Stimulated activated CD4-positive, alpha-beta T cell treated with anti-CD3 and anti-CD28 coated beads, Interleukin-2, amount 100 ng/mL, for 48 hours (primary cell): ENCODE results near the gene LGALS9.
"Not testable (repeated sequence)": the region's sequence is repeated elsewhere in the genome, so short reads cannot be mapped to it uniquely, and the experiment has no call there.

Source experiments
- DNase-seq, 2 donors: peaks; one replicate each; pipeline ENCODE4 v3.0.0-alpha.2; 2020

The LGALS9 gene

DNA sequence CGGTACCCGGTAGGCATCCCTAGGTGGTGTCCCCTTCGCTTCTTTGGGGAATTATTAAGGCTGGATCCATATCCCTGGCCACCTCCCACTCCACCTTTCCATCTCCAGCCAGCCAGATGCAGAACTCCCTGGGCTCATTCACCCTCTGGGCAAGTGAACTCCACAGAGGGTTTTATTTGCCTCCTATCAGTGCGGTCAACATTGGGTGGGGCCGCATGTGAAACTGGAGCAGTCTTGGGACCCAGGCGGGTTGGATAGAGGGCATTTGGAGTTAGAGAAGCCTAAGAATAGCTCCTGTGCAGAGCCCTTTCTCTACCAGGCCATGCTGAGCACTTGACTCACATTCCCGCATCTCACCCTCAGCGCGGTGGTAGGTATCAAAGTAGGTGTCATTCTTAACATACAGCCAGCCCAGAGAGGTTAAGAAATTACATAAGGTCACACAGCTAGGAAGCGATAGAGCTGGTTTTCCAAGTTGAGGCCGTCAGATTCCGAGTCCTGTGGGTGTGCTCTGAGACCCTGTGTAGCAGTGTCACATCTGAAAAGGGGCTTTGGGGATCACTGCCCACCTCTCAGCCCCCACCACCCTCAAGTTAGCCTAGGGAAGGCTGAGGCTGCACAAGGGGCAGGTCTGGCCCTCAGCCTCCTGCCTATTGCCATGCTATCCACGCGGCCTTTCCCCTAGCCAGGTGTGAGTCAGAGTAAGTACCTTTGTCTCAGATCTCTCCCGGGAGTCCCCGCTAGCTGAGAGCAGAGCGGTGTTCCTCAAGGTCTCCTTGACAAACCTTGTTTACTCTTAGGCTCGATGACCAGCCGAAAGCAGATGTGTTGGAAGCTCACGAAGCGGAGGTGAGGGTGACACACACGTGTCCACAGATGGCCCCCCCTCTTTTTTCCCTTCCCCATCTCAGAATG, 26.9 kb upstream of the LGALS9 start:
- DNase-seq, result no peak

DNA sequence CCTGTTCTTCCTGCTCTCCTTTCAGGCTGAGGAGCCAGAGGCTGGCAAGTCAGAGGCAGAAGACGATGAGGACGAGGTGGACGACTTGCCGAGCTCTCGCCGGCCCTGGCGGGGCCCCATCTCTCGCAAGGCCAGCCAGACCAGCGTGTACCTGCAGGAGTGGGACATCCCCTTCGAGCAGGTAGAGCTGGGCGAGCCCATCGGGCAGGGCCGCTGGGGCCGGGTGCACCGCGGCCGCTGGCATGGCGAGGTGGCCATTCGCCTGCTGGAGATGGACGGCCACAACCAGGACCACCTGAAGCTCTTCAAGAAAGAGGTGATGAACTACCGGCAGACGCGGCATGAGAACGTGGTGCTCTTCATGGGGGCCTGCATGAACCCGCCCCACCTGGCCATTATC, 25.6 kb upstream of the LGALS9 start:
- no peak for DNase-seq

DNA sequence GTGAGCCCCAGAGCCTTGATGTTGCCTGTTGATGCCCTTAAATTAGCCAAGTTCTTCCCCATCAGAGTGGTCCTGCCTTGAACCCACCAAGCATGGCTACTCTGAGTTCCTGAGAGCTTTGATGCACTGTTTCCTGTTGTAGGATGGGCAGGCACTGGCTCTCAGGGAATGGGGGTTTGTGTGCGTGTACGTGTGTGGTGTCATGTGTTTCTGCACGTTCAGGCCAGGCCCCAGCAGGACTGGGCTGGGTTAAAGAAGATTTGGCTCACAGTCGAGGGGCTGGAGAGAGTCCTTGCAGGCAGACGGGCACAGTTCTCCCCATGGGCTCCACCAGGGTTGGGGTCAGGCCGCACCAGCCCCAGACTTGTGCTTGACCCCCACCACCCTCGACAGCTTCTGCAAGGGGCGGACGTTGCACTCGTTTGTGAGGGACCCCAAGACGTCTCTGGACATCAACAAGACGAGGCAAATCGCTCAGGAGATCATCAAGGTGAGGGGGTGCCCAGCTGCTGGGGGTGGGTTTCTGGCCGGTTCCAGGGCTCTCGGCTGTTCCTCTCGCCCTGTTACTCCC, 23.4 kb upstream of the LGALS9 start:
- no peak for DNase-seq

DNA sequence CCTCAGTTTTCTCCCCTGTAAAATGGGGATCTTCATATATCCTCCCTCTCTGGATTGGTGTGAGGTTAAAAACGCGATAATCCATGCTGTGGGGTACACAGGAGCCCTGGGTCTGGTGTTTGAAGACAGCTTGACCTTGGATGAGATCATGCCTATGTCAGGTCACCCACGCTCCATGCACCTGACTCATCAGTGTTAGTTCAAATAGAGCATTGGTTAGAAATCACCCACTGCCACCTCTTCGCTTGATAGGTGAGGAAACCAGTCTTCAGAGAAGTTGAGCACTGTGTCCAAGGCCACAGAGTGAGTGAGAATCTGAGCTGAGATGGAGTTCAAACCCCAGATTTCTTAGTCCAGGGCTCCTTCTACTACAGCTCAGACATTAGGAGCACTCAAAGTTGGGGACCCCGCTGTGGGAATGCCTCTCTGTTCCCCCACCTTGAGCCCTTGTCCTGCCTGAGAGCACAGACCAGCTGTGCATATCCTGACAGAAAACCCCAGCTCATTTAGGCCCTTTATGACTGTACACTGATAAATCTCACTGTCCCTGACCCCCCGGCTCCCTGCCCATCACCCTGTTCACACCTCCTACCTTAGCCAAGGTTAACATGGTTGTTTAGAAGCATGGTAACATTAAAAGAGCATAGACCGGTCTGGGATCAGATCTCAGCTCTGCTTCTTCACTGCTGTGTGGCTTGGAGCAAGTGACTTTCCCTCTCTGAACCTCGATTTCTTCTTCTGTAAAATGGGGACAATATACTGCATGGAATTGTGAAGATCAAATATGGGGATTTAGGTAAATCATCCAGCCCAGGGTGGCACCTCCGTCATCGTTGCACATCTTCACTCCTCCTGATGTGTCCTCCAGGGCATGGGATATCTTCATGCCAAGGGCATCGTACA, 22.4 kb upstream of the LGALS9 start:
- DNase-seq, result no peak

DNA sequence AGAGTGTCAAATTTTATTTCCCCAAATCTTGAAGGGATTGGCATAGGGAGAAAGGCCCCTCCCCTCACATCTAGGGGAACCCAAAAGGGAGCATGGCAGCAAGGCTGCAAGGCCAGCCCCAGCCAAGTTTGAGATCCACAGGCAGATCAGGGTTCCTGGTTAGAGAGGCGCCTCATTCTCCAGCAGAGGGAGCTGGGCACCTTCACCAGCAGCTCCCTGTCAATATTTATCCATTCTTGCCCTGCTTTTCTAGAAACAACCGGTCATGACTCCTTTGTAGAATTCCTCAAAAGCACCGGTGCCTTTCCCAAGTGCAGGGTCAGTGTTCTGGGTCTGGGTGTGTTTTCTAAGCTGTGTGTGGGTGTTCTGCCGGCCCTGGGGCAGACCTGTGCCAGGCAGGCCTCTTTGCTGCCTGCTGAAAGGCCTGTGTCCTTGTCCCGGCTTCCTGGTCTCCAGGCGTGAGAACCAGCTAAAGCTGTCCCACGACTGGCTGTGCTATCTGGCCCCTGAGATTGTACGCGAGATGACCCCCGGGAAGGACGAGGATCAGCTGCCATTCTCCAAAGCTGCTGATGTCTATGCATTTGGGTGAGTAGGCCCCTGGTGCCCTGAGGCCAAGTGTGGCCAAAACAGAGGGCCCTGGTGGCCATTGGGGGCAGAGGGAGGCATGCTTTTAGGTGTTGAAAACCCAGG, 21.2 kb upstream of the LGALS9 start:
- DNase-seq, result no peak

DNA sequence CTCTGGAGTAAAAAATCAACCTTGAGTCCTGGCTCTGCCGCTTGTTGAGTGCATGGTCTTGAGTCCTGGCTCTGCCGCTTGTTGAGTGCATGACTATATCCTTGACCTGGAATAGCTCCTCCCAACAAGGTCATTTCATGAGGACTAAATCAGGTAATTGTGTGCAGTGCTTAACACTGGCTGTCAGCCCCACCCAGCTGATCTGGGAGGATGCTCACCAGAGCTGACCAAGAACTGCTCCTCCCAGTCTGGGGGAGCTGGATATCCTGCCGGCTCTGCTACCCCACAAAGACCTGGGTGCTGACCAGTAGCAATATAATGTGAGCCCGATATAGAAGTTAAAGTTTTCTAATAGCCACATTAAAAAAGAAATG, 20.7 kb upstream of the LGALS9 start:
- no peak for DNase-seq

DNA sequence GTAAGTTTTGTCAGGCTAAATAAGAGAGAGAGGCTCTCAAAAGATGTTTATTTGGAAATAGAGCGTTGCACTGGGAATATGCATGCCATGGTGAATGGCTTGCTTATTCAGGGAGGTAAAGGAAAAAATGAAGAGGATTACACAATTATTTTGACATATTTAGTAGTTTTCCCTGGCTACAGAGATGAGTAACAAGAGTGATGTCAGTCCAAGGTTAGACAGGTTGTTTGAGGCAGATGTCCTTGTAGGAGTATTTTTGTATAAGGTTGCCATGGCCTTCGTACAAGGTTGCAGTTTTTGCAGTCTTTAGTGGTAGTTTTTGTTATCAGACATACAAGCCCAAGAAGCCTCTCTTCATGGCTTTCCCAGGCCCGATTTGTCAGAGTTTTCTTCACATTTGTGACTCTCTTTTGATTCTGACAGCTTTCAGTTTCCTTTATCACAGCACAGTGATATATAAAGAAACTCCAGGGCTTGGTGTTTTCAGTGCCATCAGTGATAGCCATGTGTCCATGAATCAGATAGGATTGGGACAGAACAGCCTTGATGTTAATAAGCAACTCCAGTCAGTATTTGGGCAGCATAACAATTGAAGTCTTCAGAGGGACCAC, 18.7 kb upstream of the LGALS9 start:
- no peak for DNase-seq

DNA sequence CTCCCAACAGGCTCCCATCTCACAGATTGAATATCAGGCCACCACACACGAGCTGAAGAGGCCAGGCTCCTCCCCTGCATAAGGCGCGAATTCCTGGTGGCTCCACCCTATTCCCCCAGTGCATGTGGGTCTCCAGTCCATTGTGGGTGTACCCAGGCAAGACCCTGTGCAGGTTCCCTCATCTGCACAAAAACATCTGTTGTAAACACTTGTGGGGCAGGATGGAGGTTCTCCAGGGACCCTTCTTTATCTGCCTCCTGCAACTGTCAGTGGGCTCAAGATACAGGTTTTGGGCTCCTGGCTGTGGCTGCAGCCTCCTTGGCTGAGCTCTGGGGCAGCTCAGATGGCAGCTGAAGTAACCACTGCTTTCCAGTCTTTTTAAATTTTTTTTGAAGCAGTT, 17.6 kb upstream of the LGALS9 start:
- no peak for DNase-seq

DNA sequence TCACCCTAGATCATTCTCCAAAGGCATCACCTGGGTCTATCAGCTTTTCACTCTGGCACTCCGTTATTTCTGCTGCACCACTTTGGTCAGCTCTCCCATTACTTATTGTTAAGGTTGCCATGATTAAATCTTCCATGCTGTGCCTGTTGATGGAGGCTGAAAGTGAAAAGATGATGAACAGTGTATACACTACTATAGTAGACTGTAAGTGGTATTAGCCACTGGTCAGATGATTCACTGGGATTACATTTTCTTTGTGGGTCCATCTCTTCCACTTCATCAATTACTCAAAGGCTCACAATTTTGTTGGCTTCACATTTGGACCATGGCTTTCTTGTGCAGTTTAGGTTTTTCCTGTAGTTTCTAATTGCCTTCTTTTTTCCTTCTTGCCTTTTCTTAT, 15.9 kb upstream of the LGALS9 start:
- DNase-seq, result no peak

DNA sequence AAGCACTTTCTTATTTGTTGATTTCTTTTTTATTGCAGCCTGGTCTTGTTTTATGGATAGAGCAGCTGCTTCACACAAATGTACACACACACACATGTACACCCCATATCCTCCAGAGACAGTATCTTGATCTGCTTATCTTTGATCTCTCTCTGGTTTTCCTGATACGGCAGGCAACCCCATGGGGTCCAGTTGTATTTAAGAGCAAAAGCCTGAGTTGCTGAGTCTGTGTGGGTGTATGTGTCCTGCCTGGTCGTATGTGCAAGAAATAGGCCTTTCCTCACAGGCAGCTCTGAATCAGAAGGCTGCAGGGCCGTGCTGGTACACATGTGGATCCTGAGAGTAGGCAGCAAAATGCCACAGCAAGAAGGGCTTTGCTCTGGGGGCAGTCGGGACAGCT, 14.6 kb upstream of the LGALS9 start:
- DNase-seq, result no peak

DNA sequence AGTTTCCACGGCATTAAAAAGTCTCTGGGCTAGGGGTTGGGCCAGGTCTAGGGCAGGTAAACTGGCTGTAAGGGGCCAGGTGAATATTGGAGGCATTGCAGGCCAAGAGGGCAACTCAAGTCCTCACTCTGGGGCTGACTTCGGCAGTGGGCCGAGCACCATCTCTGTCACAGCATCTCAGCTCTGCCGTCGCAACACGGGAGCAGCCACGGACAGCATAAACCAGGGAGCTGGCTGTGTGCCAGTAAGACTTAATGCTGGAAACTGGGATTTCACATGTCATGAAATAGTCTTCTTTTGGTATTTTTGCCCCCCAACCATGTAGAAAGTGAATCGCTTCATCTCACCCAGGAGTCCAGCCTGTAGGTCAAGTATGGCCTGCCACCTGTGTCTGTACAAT, 12.6 kb upstream of the LGALS9 start:
- DNase-seq, result no peak

DNA sequence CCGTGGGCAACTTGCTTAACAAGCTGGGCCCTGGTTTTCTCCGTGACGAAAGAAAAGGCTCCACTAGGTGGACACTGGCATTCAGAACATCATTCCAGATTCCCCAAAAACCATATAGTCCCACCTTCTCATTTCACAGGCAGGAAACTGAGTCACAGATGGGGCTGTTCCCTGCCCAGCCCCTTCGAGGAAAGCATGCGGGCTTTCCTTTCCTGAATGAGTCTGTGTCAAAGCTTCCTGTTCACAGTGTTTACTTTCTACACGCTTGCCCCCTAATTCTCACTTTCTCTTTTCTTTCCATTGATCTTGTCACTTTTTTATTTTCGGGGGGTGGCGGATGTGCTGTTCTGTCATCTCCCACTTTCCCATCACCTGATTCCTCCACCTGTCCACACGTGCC, 10.3 kb upstream of the LGALS9 start:
- DNase-seq, result no peak

DNA sequence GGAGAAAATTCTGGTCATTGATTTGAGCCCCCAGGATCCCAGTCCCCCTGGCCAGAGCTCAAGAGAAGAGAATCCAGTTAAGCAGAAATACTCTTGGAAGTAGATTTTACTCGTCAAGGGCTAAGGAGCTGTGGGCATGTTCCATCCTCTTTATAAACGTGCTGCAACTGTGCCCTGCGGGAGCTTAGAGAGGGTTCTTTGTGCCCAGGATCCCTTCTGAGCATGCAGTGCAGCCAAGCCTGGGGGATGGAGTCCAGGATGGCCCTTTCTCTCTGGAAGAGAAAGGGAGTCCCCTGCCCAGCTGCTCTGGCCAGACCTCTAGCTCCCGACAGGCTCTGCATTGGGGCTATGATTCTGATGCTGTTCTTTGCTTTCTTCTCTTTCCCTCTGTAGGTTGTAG, 9.5 kb upstream of the LGALS9 start:
- no peak for DNase-seq

DNA sequence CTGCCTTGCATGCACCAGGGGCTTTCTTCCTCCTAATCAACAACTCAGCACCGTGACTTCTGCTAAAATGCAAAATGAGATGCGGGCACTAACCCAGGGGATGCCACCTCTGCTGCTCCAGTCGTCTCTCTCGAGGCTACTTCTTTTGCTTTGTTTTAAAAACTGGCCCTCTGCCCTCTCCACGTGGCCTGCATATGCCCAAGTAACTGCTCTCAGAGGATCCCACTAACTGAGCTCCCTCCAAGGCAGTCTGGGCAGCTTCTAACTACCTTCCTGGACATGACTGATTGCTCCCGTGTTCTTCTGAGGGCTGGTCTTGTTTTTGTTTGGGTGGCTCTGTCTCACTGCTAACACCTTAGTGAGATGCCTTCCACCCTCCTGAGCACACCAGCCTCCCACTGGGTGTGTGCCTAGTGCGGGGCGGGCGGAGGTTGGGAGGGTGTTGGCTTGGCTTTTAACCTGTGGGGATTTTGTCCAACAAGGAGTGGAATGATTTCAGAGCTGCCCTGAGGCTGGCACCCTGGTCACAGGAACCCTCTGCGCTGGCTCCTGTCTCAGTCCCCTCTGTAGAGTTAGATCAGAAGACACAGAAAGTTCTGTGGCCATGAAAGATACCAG, 8.9 kb upstream of the LGALS9 start:
- DNase-seq, result no peak

DNA sequence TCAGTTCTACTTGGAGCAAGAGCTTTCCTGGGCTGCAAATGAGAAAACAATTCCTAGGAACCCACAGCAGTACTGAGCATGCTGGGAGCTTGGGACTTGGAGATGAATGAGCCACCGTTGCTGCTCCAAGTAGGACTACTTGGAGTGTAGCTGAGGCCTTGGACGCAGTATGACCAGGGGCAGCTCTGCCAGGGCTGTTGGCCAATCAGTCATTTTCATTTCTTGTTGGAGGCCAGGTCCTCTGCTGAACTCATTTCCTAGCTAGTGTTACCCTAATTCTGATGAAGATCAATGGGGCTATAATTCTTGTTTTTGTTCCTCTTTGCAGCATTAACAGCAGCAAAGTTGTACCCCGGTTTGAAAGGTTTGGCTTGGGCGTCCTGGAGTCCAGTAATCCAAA, 8.0 kb upstream of the LGALS9 start:
- no peak for DNase-seq

DNA sequence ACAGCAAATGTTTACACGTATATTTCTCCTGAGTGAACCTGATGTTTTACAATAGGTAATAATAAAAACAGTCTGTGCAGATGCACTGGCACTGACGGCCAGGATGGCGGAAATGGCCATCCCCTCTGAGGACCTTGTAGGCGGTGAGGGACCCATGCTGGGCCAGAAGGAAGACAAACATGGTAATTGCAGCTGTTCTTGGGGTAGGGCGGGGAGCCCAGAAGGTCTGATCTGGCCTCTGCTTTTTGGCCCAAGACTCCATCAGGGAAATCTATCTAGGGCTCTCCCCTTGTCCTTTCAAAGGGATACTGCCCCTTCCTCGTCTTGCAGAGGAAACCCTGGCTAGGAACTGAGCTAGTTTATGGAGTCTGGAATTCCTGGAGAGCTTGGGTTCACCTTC, 7.4 kb upstream of the LGALS9 start:
- no peak for DNase-seq

DNA sequence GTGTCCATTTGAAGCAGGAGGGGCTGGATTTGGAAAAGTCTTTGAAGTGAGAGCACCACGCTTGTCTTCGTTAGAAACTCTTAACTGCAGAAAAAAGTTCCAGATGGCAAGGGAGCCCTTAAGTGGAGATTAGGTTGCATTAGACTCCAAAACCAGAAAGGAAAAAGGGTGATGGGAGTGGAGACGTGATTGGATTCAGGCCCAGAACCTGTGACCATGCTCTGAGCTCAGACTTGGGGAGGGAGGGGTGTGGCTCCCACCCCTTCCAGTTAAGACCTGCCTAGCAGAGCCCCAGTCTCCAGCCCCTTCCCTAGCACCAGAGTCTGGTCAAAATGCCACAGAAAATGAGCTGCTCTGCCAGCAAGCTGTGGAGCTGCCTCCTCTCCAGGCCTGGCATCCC, 6.4 kb upstream of the LGALS9 start:
- DNase-seq, result no peak

DNA sequence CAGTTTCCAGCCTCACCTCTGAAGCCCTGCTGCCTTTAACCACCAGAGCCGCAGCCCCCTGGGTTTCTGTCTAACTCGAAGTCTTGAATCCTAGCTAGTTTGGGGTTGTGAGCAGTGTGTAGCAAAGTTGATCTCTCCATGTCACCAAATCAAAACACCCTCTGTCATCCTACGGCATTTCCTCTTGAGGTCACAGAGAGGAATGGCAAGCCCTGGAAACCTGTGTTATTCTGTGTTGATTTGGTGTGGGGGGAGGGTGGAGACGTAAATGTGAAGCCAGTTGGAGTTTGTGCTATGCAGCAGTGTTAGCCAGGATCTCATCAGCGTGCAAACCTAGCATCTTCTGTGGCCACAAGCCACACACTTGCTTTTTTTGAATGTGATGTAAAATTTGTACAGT, 5.1 kb upstream of the LGALS9 start:
- no peak for DNase-seq

DNA sequence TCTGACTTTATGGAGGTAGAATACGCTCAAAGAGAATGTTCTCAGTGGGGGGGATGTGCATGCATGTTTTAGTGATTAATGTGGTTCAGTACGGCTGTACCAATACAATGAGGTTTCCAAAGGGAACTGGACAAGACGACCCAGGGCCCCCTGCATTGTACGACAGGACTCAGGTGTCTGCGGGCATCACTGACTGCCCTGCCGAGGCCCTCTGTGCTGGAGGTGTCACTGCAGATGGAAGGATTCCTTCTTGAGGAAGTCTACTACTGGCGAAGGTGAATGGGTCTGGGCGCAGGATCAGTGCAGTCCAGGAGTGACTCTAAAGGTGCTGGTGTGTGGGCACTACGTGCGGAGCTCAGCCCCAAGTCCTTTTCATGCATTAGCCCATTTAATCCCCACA, 3.5 kb upstream of the LGALS9 start:
- no peak for DNase-seq

DNA sequence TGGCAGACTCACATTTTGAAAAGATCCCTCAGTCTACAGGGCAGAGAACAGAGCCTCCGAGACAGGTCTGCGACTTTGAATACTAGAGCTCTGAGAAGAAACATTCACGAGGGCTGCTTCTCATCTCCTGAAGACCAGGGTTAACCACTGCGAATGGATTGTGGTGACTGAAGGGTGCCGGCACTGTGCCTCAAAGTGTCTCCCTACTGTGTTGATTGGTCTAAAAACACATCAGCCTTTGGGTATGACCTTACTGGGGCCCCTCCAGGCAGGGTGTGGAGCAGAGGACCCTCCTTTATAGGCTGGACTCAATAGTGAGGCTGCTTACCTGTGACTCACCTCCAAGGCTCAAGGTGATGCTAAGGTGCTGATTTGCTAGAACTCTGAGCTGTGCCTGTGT, 2.6 kb upstream of the LGALS9 start:
- DNase-seq, result no peak

DNA sequence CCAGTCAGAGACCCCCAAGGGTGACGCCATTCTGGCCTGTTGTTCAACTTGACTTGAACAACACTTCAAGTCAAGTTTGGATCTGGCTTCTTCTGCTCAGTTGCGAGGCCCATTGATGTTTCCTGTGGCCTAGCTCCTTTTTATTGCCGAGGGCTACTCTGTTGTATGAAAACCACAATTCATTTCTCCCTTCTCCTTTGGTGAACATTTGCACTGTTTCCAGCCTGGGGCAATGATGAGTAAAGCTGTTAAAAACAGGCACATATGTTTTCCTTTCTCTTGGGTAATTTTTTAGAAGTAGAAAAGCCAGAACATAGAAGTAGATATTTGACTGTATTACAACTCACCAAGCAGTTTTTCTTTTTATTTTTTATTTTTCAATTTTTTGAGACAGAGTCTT, 1.7 kb upstream of the LGALS9 start:
- DNase-seq, result not testable (repeated sequence)

DNA sequence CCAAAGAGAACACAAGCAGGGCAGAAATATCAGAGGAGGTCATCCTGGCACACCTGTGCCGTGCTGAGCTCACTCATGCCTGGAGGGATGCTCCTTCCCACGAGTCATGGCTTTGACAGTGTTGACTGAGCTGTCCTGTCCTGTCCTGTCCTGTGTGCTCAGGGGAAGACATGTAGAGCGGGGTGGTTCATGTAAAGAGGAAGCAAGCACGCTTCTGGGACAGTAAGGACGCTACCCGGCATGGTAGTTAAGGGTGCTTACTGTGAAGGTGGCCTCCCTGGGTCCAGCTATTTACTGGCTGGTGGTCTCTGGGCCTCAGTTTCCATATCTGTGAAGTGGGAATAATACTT, 398 bp downstream of the LGALS9 start:
- no peak for DNase-seq
